GM12878 (cell line): ENCODE measurements around the gene SQOR. TPM values are rescaled to one million over a fixed set of nuclear protein-coding genes. Genes with fewer than 3 reads are reported as not detected.

ENCODE experiments used
- IKZF1 ChIP-seq: fragments of 450-650 bp; conservative IDR thresholded peaks from 2 replicates; pipeline ENCODE4 v1.6.1; 2017; ENCODE audit warnings: antibody characterized with exemption, mild to moderate bottlenecking
- MYC ChIP-seq: IDR thresholded peaks from 2 replicates; pipeline ENCODE4 v1.6.1; 2011; ENCODE audit warnings: mild to moderate bottlenecking, low read length, moderate library complexity, inconsistent platforms; ENCODE audit not compliant: insufficient read depth, insufficient replicate concordance, insufficient read length, severe bottlenecking
- NBN ChIP-seq: fragments of 450-650 bp; IDR thresholded peaks from 2 replicates; pipeline ENCODE4 v1.6.1; 2016
- NR2C2 ChIP-seq: IDR thresholded peaks from 2 replicates; pipeline ENCODE4 v1.6.1; 2011; ENCODE audit warnings: borderline replicate concordance, low read depth; ENCODE audit not compliant: control insufficient read depth, insufficient read length
- RELB ChIP-seq: fragments of 450-650 bp; IDR thresholded peaks from 2 replicates; pipeline ENCODE4 v1.6.1; 2017; ENCODE audit warnings: low read depth, mild to moderate bottlenecking, moderate library complexity
- SMARCA5 ChIP-seq: fragments of 450-650 bp; IDR thresholded peaks from 2 replicates; pipeline ENCODE4 v1.6.1; 2017; ENCODE audit warnings: mild to moderate bottlenecking
- SMC3 ChIP-seq: IDR thresholded peaks from 2 replicates; pipeline ENCODE4 v1.6.1; 2011; ENCODE audit warnings: low read length, improper control_type of control experiment, borderline replicate concordance
- SPI1 ChIP-seq: IDR thresholded peaks from 2 replicates; pipeline ENCODE4 v1.6.1; 2011; ENCODE audit warnings: low read depth, mild to moderate bottlenecking, low read length, moderate library complexity, borderline replicate concordance; ENCODE audit not compliant: insufficient read depth
- STAT3 ChIP-seq: IDR thresholded peaks from 2 replicates; pipeline ENCODE4 v1.6.1; 2011; ENCODE audit warnings: low read depth, low read length, improper control_type of control experiment
- TARDBP ChIP-seq: IDR thresholded peaks from 2 replicates; pipeline ENCODE4 v1.6.1; 2016; ENCODE audit warnings: borderline replicate concordance
- polyA plus RNA-seq, 11 experiments: library from polyadenylated mRNA; depleted of rRNA in 4 of 11; unstranded in 6 of 11; stranded (reverse) in 5 of 11; fragments of >200 nt; fragmentation: Nextera tagmentation in 4 of 11; fragmentation: Illumina TruSeq in 1 of 11; extraction: Ambion mirVana in 4 of 11; extraction: Trizol in 1 of 11; gene quantifications; 1 replicate in 1 of 11; 2 replicates in 10 of 11; pipeline versions ENCODE4 v1.2.1 to v1.2.3, GENCODE V29; 2011 to 2016; ENCODE audit warnings: inconsistent platforms in 2 of 11, missing spikeins in 2 of 11, low read depth in 1 of 11
- total RNA-seq, 4 experiments: library from RNA; depleted of rRNA in 3 of 4; stranded (reverse); fragments of >200 nt in 3 of 4; fragmentation: Illumina TruSeq in 1 of 4; extraction: Trizol in 1 of 4; gene quantifications; 2 replicates each; pipeline versions ENCODE4 v1.2.1 to v1.2.3, GENCODE V29; 2013 to 2021
- TF ChIP-seq, protein P1 (sequence below): fragments of 450-650 bp; formaldehyde crosslinking; IDR thresholded peaks from 2 replicates; pipeline ENCODE4 v1.4.0; 2022; ENCODE audit warnings: mild to moderate bottlenecking, moderate library complexity
- TF ChIP-seq, protein P2 (sequence below): fragments of 450-650 bp; formaldehyde crosslinking; IDR thresholded peaks from 2 replicates; pipeline ENCODE4 v1.5.0; 2022; ENCODE audit warnings: mild to moderate bottlenecking, missing genetic modification characterization
- TF ChIP-seq, protein P3 (sequence below): fragments of 150-350 bp; IDR thresholded peaks from 2 replicates; pipeline ENCODE4 v1.6.1; 2014; ENCODE audit warnings: mild to moderate bottlenecking, low read depth, low read length
- TF ChIP-seq, protein P4 (sequence below): IDR thresholded peaks from 2 replicates; pipeline ENCODE4 v1.6.1; 2011; ENCODE audit warnings: borderline replicate concordance, low read depth, mild to moderate bottlenecking, moderate library complexity, mixed read lengths, low read length; ENCODE audit not compliant: insufficient read depth; ENCODE audit errors: extremely low read length

The SQOR gene
- total and polyA plus RNA-seq, 10 of the 15 experiments (the other 5 are each of a cell fraction or from before 2014, with no cell fraction given), result 14.5 to 74.7 (median 44.2) TPM

GRCh38 chr15:45705510-45706473 lies 71.0 kb downstream of the SQOR start (continued):
- TF ChIP-seq, protein P1, sequence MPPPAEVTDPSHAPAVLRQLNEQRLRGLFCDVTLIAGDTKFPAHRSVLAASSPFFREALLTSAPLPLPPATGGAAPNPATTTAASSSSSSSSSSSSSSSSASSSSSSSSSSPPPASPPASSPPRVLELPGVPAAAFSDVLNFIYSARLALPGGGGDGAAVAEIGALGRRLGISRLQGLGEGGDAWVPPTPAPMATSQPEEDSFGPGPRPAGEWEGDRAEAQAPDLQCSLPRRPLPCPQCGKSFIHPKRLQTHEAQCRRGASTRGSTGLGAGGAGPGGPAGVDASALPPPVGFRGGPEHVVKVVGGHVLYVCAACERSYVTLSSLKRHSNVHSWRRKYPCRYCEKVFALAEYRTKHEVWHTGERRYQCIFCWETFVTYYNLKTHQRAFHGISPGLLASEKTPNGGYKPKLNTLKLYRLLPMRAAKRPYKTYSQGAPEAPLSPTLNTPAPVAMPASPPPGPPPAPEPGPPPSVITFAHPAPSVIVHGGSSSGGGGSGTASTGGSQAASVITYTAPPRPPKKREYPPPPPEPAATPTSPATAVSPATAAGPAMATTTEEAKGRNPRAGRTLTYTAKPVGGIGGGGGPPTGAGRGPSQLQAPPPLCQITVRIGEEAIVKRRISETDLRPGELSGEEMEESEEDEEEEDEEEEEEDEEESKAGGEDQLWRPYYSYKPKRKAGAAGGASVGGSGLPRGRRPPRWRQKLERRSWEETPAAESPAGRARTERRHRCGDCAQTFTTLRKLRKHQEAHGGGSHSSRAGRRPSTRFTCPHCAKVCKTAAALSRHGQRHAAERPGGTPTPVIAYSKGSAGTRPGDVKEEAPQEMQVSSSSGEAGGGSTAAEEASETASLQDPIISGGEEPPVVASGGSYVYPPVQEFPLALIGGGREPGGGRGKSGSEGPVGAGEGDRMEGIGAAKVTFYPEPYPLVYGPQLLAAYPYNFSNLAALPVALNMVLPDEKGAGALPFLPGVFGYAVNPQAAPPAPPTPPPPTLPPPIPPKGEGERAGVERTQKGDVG, result no peak
- no peak for TF ChIP-seq STAT3
- TF ChIP-seq NR2C2, result no peak
- TF ChIP-seq NBN, result 0 out of 2 replicates have a peak, but pooled peaks have one; percentile 37
- TF ChIP-seq SPI1, result no peak
- TF ChIP-seq, protein P2, sequence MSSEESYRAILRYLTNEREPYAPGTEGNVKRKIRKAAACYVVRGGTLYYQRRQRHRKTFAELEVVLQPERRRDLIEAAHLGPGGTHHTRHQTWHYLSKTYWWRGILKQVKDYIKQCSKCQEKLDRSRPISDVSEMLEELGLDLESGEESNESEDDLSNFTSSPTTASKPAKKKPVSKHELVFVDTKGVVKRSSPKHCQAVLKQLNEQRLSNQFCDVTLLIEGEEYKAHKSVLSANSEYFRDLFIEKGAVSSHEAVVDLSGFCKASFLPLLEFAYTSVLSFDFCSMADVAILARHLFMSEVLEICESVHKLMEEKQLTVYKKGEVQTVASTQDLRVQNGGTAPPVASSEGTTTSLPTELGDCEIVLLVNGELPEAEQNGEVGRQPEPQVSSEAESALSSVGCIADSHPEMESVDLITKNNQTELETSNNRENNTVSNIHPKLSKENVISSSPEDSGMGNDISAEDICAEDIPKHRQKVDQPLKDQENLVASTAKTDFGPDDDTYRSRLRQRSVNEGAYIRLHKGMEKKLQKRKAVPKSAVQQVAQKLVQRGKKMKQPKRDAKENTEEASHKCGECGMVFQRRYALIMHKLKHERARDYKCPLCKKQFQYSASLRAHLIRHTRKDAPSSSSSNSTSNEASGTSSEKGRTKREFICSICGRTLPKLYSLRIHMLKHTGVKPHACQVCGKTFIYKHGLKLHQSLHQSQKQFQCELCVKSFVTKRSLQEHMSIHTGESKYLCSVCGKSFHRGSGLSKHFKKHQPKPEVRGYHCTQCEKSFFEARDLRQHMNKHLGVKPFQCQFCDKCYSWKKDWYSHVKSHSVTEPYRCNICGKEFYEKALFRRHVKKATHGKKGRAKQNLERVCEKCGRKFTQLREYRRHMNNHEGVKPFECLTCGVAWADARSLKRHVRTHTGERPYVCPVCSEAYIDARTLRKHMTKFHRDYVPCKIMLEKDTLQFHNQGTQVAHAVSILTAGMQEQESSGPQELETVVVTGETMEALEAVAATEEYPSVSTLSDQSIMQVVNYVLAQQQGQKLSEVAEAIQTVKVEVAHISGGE, result no peak
- TF ChIP-seq TARDBP, result no peak
- TF ChIP-seq SMC3, result peak; percentile 50; the same call in 1 of the 2 replicates
- TF ChIP-seq, protein P3, sequence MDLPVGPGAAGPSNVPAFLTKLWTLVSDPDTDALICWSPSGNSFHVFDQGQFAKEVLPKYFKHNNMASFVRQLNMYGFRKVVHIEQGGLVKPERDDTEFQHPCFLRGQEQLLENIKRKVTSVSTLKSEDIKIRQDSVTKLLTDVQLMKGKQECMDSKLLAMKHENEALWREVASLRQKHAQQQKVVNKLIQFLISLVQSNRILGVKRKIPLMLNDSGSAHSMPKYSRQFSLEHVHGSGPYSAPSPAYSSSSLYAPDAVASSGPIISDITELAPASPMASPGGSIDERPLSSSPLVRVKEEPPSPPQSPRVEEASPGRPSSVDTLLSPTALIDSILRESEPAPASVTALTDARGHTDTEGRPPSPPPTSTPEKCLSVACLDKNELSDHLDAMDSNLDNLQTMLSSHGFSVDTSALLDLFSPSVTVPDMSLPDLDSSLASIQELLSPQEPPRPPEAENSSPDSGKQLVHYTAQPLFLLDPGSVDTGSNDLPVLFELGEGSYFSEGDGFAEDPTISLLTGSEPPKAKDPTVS, result no peak
- TF ChIP-seq IKZF1, result peak; percentile 43; the same call in 1 of the 2 replicates
- TF ChIP-seq MYC, result no peak
- TF ChIP-seq RELB, result 0 out of 2 replicates have a peak, but pooled peaks have one; percentile 41
- TF ChIP-seq, protein P4, sequence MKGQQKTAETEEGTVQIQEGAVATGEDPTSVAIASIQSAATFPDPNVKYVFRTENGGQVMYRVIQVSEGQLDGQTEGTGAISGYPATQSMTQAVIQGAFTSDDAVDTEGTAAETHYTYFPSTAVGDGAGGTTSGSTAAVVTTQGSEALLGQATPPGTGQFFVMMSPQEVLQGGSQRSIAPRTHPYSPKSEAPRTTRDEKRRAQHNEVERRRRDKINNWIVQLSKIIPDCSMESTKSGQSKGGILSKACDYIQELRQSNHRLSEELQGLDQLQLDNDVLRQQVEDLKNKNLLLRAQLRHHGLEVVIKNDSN, result peak; percentile 90
- peak; percentile 67; the same call in 1 of the 2 replicates for TF ChIP-seq SMARCA5
